Stimulated activated naive CD4-positive, alpha-beta T cell (primary cell): Measurements from ENCODE around the gene TTC7B.
"Not testable (repeated sequence)": the region's sequence is repeated elsewhere in the genome, so short reads cannot be mapped to it uniquely, and the experiment has no call there.

ENCODE experiments used
- DNase-seq, 6 experiments: peaks; one replicate each; lab custom pipeline; 2025; lab: John Stamatoyannopoulos, UW

Gene TTC7B

DNA sequence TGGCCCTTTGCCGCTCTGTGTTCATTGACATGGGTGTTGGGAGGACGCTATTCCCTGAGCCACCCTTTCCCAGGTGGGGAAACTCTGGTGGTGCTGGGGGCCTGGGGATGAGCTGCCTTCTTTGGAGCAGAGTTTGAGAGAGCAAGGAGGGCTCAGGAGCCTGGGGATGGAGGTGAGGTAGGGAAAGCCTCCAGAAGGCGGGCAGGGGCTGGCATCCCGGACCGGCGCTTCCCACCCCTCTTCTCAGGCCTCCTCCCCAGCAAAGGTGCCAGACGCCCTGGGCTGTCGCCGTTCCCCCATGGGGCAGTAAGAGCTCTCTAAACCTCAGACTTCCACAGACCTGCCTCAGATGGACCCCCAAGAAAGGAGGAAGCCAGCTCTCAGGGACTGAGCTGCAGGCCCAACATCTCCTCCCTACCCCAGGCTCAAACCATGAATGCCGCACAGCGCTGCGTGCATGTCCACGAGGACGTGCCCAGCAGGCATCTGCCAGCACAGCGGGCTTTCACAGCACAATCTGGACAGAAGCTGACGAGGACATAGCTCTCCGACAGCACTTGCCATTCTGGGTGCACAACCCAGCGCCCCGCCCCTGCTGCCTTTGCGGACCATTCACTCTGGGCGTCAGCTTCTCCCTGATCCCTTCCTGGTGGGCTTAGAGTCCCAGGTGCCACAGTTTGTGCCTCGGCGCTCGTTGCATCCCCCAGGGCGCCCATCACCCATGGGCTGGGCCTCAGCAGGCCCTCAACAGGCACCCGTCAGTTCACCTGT, 14.9 kb upstream of the TTC7B start:
- no peak for DNase-seq

DNA sequence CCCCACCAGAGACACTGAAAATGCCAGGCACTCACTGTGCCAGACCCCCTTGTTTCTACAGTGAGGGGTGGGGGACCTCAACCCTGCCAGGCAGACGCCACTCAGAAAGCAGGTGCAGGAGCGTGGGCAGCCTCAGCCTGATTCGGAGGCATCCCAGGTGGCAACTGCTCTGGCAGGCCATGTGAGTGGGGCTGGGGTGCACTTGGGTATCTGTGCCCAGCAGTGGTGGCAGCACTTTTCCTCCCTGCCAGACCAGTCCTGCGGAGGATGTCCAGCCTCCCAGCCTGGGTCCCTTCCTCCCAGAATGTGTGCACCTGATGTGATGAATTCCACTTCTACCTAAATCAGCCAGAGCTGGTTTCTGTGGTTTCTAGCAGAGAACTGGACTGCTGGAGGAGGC, 13.4 kb upstream of the TTC7B start:
- no peak for DNase-seq

DNA sequence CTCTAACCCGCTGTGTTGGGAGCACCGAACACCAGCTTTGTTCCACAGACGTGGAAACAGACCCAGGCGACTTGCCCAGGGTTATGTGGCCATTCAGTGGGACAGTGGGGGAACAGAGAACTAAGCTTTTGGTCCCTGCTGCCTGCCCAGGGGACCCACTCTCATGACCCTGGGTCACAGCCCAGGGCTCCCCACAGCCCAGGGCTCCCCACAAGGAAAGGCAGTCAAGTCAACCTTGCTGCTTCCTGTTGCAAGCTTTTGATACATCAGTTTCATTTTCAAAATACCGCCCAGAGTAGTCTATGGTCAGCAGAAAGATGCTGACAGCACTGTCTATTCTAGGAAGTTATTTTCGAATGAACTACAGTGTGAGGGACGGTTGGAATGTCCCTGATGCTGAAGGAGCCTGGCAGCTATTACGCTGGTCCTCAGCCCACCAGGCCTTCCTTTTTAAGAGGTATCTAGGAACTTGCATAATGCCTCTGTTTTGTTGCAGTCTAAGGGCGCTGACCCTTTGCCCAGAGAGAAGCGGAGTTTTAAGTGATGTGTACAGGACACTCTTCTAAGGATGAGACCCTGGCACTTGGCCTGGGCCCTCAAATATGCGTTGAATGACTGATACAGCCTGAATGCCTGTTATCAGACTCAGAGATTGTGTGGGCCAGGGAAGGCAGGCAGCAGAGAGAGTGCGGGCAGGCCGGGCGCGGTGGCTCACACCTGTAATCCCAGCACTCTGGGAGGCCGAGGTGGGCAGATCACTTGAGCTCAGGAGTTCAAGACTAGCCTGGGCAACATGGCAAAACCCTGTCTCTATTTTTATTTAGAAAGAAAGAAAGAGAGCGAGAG, 12.6 kb upstream of the TTC7B start:
- DNase-seq = peak in 1 of 6 experiments; percentile 20

DNA sequence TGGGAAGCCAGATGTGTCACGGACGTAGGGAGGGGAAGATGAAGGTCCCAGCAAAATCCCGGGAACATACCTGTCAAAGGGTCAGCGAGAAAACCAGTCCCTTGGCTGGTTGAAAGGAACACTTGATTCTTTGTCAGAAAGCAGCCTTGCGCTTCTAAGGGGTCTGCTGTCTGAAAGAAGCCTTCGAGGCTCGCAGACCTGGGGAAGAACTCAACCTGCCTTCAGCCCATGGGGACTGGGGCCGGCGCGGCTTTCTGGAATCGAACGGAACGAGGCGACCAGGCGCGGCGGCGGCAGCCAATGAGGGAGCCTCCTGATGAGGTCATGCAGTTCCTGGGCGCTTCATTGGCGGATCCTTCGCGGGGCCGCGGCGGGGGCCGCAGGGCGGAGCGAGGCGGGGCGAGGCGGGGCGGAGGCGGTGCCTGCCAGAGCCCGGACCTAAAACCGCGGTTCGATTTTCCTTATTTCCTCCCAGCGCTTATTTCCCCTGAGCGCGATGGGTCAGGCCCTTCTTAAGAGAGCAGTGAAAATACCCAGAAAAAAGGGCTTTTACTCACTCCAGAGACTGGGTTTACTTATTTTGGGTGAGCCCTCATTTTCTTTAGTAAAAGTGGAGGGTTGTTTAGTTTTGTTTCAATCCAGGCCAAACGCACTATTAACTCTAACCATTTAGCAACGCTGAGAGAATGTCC, 11.8 kb upstream of the TTC7B start:
- peak; percentile 77 to 89 (median 84) for DNase-seq

DNA sequence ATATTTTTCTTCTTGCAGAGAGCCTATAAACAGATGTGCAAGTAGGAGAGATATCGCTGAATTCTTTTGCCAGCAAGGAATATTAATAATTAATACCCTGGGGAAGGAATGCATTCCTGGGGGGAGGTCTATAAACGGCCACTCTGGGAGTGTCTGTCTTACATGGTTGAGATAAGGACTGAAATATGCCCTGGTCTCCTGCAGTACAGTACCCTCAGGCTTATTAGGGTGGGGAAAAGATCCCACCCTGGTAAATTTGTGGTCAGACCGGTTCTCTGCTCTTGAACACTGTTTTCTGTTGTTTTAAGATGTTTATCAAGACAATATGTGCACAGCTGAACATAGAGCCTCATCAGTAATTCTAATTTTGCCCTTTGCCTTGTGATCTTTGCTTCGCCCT, 7.3 kb upstream of the TTC7B start:
- DNase-seq = not testable (repeated sequence)

DNA sequence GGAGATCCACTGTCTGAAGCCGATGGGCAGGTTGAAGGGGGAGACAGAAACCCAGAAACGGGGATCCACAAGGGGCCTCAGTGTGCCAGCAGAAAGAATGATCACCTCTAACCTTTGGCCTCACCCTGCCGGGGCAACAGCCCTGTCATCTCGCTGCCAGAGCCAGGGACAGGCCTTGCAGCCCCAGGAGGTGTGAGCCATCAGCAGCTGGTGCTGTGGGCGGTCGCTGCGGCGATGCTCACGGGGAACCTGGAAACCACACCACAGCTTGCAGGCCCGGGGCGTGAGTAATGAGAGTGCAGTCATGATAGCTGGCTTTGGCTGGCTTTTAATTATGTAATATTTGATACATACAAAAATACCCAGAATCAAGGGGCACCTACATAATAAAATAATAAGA, 4.7 kb upstream of the TTC7B start:
- DNase-seq = no peak

DNA sequence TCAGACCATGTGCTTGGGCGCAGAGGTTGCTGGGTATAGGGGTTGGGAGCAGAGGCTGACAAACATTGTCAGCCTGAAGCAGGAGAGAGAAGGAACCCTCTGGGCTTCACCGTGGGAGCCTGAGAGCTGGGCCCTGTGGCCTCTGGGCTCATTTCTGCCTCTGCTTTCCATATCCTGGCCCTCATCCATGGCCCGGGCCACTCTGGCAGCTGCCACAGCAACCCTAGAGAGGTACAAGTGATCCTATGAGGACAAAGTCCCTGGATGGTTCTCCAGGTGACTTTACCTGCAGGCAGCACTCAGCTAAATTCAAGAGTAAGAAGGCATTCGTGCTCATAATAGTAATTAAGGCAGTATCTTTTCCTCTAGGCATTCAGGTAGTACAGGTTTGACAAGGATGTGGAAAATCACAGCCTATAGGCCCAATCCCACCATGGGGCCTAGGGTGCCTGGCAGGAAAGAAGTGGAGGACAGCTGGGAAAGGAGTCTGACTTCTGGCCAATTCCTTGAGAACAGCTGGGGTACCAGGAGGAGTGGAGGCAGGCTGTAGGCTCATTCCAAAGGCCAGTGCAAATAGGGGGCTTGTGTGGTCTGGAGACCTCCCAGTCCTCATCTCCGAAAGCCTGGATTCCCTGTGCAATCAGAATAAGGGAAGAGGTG, 3.6 kb upstream of the TTC7B start:
- DNase-seq = no peak

DNA sequence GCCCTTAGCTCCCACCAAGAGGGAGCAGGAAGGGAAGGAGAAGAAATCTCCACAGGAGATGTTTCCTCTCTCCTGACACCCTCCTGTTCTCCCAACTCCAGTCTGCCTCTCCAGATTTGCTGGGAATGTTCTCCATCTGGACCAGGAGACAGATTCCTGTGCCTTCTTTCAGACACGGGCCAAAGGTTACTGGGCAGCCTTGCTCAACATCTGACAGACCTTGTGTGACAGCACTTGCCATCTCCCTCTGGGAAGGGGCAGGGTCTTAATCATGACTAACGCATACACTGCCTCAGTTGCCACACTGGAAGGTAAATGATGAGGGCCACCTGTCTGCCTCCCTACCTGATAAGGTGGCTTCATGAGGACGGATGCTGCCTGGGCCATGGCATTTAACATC, 2.5 kb upstream of the TTC7B start:
- DNase-seq = no peak

DNA sequence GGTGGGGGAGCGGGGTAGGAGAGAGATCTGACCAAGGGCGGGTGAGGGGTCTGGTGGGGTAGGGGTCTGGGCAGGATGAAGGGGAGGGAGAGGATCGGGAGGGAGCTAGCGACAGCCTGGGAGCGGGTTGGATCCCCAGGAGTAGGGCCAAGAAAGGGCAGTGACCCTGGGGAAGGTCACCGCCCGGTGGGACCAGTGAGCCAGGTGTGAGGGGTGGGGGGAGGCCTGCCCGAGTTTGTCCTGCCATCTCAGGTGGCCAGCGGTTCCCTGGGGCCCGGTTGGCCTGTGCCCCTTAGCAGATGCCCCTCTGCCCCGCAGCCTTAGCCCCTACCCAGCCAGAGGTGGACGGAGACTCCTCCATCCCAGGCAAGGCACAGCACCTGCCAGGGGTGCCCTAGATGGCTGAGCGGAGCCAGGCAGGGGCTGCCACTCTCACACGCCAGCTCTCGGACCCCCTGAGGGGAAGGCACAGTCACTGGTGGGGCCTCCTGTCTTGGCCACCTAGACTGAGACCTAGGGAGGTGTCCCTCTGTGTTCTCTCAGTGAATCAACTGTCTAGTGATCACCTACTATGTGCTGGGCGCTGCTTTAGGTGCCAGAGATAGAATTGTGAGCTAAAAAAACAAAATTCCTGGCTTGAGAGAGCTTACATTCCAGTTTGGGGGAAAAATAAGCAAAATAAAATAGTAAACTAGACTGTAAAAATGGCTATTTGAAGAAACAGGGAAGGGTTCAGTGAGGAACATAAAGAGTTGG, 629 bp upstream of the TTC7B start:
- DNase-seq = no peak

DNA sequence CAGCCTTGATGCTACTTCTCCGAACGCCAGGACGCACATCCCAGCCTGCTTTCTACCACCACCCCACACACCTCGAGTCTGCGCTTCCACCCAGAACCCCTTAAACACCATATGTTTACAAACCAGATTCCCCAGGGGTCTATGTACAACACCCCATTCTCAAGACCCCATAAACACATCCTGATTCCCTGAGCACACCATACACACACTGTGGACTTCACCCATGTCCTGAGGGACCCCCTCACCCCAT, 733 bp downstream of the TTC7B start:
- DNase-seq = no peak

DNA sequence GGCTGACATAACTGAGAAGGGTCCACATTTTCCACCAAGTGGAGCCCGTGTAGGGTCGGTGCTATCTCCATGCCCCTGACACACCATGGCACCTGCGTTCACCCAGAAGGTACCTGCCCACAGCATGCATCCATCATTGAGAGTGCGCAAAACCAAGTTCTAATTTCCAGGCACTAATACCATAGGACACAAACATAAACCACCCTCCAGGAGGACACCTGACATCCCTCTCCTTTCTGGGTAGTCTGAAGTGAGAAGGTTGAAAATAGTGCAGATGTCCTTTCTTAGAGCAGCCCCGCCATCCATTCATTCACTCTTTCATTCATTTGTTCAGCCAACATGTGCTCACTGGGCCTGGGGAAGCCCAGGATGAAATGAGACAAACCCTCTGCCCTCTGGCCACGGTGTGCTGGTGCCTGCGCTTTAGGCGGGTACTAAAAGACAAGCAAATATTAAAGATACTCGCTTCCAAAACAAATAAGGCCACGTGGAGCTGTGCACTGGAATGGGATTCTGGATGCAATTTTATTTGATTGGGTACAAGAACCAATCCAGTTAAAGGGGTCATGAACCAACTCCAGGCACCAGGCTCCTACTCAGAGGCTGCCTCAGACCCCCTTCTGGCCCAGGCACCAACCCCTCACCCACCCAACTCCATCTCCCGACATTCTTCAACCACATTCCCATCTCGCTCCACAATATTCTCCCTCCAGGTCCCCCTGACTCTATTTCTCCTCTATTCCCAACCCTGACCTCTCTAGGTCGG, 1.2 kb downstream of the TTC7B start:
- DNase-seq = no peak

DNA sequence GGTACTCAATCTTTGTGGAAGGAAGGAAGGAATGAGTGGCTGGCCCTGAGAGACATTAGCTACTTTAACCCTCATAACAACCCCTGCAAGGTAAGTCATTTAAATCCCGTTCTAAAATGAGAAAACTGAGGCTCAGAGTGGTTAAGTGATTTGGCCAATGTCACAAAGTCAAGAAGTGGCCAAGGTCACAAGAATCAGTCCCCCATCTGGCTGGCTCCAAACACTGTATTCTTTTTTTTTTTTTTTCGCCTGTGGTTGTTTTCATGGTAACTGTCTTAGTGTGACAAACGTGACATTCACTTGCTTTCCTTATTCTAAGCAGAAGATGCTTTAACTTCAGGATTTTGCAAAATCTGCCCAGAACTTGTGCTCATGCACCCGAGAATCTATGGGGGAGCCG, 2.8 kb downstream of the TTC7B start:
- no peak for DNase-seq

DNA sequence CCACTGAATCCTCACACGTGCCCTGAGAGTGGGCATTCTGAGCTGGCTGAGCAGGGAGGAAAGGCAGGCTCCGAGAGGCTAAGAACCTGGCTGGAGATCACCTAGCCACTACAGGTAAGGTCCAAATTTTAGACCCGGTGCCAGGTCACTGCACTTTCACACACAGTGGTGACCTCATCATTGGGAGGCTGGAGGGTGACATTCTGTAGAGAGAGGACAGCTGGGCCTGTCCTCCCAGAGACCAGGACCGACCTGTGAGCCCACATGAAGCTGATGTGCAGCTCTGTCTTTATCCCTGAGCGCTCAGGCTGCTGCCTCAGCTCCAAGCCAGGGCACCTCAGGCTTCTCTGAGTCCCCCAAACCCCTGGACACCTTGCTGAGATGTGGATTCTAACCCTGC, 4.1 kb downstream of the TTC7B start:
- DNase-seq = no peak

DNA sequence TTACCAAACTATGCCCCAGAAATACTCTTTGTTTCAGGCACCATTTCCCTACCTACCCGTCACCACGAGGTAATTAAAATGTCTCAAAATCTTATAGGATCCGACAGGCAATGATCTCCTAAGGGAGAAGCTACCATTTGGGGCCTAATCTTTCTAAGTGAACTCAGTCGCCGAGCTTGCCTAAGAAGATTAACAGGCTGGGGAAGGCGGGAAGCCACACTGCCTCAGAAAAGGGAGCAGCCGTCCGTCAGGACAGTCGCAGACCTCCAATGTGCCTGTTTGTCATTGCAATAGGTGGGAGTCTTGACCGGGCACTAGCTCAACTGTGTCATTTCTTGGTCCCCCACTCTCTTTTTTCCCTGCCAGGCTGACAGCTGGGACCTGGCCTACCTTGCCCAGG, 4.6 kb downstream of the TTC7B start:
- DNase-seq = no peak

DNA sequence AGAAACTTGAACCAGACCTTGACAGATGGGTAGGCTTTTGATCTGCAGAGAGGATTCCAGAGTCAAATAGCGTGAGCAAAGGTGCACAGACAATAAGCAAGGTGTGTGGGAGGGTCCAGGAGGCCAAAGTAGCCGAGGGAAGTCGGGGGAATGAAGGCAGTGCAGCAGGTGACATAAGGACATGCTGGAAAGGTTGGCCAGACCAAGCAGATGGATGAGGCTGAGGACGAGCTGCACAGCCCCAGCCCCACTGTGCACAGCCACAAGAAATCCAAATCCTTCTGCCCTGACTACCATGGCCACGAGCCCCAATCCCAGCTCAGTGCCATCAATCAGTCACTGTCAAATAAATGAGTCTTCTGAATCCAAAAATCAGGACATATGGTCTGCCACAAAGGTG, 5.4 kb downstream of the TTC7B start:
- no peak for DNase-seq

DNA sequence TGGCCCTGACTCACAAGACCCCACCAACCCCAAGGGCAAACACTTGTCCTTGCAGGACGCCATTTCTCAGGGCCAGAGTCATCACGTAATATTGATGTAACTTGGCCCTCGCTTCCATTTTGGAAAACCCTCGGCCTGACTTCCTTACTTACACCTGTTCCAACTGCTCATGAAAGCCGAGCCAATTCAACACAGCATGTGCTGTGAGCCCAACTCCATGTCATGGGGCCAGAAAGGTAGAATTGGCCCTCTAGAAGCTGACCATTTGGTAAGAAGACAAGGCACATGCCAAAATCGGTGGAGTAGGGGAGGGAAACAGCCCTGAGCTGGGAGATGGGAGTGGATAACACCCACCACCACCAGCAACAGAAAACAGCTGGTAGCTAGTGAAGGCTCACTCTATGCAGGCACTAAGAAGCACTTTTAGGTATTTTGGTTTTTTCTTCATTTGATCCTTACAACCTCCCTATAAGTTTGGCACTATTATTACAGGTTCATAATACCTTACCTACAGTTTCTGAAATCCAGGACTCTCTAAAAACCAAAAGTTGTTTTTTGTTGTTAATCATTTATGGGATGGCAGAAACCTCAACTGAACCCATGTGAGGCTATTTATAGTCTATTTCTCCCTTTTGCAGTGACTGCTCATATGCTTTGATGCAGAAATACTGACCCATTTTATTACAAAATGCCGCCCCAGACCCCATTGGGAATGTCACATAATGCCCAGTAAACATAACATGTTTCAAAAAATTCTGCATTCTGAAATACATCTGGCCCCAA, 6.5 kb downstream of the TTC7B start:
- no peak for DNase-seq

DNA sequence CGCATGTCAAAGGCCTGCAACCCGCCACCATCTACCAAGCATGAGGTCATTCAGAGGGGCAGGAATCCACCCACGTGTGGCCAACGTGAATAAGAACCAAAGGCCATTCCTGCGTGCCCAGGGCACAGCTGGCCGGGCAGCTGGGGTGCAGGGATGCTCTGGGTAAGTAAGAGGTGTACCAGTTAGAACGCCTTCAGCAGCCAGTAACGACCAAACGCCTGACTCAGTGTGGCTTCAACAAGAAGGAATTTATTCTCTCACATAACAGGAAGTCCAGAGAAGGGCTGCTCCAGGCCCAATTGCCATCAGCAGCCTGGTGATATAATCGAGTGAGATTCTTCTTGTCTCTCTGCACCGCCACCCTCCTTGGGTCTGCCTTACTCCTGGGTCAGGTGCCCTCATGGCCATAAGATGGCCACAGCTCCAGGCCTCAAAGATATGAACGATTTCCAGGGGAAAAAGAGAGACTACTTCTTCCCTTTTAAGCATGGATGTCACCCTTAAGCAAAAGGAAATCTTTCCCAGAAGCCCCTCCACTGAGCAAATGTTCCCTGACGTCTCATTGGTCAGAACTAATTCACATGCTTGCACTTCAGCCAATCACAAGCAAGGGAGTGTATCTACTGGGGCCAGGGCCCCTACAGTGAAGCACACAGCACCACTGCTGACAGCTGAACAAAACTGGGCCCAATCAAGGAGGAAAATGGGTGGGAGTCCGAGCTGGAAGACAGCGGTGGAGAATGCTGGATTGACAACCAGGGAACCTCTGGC, 7.3 kb downstream of the TTC7B start:
- no peak for DNase-seq

DNA sequence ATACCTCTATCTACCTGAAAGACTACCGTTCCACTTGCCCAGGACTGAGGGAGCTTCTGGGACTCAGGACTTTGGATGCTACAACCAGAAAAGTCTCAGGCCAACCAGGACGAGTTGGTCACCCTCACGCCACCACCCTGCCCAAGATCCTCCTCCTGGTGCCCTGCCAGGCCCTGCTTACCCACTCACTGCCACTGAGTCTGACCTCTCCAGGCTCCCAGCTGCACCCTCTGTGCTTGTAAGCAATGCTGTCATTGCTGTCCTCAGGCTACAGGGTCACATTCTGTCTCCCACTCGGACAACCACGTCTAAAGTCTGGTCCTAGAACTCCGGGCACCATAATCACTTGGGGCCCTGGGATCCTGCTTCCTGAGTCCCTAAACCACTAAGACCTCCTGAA, 9.2 kb downstream of the TTC7B start:
- no peak for DNase-seq
